ENCODE data around the gene DPM2.

DPM2 gene

DNA sequence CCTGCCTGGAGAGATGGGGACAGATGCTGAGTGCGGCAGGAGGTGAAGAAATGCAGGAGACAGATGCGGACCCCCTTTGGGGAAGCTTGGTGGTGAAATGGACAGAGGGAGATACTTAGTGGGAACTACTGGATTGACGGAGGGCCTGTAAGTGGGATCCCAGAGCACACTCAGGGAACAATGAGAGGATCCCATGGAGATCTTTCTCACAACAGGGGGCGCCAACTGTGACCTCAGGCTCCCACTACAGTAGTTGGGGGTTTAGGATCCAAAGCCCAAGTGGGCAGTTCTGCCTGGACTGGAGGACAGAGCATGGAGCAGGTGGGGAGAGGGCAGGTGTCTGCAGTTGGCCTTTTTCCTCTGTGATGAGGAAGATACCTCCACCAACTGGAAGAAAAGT lies 3.4 kb downstream of the DPM2 start:
- DNase-seq, result no peak

DNA sequence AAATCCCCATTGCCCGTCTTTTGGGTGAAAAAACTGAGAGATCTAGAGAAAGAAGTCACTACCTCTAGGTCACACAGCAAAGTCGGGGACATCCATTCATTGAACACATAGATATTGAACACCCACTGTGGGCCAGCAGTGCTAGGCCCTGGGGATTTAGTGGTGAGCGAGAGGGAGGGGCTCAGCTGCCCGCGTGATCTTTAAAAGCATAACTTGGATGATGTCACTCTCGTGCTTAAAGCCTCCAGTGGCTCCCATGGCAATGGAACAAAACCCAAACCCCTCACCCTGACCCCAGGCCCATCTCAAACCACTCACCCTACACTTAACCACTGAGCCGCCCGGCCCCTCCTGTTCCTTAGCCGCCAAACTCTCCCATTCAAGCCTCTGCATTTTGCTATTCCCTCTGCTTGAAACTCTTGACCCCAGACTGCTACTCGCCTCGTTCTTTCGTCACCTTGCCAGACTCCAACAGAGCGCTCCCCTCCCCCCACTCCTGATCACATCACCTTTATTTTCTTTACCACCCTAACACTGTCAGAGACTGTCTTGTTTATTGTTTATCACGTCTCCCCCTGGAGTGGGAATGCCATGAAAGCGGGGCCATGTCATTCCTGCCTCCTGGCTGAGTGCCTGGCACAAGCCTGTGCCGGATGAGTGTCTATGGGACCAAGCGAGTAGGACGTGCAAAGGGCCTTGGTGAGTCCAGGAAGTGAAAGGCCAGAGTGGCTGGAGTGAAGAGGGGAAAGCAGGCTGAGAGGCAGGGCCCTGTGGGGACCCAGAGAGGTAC lies 6.4 kb downstream of the DPM2 start:
- DNase-seq, result peak; percentile 65

DNA sequence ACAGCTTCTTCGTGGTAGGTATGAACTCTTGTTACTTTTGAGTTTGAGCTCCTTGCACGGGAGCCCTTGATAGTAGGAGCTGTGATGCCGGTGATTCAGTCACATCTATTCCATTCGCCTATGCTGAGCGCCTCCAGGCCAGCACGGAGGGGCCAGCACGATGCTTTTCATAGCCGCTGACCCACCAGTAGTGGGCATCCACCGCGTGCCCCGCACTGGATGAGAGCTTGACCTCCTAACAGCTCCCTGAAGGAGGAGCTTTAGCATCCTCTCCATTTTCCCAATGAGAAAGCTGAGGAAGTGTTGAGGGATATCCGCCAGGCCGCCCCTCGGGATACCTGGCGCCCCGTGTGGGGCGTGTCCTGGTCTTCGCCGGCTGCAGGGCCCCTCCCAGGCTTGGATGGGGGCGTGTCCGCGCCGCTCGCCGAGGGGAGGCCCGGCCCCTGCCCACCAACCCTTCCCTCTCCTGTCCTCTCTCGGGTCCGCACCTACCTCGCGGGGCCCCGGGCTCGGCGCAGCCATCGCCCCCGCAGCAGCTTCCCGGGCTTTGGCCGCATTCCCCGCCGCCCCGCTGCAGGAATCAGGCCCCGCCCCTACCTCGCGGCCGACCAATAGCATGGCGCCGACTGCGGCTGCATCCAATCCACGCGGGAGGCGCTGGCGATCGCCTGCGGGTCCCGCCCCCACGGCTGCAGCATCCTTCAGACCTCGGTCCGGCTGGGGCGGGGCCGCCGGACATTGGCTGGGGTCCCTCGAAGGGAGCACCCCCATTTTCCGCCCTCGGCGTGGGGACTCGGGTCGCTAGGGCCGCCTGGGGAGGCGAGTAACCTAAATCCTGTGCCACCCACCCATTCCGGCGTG lies 7.2 kb downstream of the DPM2 start, which contains the start of gene PIP5KL1:
PIP5KL1 (minus strand) TSS at position 547 of the 861 bp plus-strand sequence; CDS start at position 522, 25 bp downstream.
- peak; percentile 71 for DNase-seq

DNA sequence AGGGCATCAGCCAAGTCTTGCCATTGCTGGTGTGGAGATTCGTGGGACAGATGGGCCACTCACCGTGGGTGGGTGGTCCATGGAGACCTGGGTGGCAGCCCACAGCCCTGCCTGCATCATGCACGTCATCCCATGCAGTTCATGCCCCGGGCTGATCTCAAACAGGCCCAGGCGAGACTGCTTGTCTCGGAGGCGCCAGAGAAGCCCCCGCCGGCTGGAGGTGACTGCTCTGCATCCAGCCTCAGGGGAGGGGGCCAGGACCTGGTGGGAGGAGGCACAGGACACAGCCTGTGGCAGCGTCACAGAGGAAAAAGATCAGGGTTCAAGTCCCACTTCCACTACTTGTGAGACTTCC lies 8.1 kb downstream of the DPM2 start:
- no peak for DNase-seq

DNA sequence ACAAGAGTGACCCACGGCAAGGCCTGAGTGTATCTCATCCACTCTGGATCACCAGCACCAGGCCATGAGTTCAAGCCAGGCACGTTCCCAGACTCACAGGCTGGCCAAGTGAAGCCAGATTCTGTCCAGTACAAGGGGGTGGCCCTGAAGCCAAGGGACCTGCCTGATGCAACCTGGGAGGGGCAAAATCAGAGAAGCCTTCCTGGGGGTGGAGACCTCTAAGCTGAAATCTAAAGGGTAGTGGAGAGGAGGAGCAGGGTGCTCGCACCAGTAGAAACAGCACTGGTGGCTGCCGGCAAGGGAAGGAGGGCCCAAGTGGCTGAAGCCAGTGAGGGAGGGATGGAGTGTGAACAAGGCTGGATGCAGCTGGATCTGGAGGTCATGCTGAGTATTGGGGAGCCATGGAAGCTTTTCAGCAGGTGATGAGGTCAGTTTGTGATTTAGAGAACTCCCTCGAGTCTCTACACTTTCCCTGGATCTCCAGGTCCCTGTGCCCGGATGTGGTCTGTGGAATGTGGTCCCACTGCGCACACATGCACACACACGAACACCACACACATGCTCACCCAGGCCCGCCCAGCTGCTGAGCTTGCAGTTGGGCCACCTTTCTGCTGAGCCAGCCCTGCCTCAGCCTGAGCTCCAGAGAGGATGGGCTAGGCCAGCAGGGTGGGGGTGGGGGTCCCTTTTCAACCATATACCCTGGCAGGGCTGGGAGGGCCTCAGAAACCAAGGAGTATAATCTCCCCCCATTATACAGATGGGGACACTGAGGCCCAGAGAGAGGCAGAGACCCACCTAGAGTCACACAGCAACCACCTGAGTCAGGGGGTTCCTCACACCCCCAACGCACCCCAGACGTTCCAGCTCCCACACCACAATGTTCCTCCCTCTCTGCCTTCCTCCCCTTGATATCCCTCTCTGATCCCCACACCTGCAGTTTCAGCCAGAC lies 8.7 kb downstream of the DPM2 start:
- DNase-seq, result no peak

DNA sequence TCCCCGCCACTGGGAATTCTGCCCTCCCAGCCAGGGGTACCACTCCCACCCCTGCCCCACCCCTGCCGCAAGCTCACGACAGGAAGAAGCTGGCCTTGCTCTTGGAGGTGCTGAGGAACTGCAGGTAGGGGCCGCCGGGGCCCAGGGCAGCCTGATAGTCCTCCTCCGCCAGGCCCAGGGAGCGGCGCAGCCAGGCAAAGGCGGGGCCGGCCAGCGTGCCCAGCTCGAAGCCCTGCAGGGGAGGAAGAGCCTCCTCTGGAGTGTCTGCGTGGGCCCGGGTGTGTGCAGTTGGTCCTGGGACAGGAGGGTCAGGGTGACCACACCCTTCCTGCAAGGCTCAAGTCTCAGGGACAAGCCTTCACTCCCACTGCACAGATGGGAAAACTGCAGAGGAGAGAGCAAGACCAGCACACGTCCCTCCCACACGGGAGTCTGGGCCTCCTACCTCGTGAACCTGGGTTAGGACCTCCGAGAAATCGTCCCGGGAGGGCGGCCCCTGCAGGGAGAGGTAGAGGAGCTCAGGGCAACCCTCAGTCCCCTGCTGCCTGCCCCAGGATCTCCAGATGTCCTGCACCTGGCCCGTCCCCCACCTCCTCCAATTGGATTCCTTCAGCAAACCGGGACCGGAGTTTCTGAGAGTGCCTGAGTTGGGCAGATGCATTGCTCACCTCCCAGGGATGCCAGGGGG lies 9.5 kb downstream of the DPM2 start:
- no peak for DNase-seq

DNA sequence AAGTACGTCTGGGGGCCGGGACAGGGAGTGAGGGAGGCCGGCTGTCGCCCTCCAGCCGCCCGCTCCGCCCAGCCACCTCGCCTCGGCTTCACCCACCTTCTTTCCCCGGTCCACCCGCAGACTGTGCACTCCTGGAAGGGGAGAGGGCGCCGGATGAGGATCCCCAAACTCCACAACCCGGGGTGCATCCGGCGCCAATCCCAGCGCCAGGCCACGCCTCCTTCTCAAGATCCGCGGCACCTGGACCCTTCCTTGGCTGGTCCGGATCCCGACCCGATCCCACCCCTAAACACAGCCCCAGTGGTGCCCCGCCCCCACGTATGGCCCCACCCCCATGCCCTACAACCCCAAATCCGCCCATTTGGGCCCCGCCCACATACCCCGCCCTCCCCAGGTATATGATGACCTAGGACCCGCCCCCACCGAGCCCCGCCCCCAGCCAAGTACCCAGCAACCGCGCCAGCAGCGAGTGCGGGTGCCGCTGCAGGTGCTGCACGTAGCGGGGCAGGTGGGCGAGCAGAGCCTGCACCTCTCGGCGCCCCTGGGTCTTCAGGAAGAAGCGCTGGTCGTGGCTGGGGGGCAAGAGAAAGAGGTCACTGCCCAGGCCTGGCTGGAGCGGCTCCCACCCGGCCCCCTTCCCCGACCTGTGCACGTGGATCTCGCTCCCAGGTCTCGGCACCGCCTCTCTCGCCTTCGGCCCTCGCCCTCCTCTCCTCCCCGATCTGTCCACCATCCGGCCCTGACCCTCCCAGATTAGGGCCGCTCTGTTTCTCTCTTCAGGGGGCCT lies 10.3 kb downstream of the DPM2 start:
- DNase-seq, result no peak

DNA sequence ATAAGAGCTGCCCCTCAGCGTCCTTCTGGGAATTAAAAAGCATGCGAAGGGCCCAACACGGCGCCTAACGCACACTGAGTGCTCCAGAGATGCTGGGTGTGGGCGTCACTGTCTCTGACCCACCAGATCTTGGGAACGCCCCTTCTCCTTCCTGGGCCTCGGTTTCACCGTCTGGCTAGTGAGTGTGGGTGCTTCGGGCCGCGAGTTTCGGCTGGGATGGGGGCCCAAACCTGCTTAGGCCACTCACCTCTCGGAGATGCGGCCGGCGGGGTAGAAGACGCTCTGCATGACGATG lies 10.8 kb downstream of the DPM2 start:
- no peak for DNase-seq

DNA sequence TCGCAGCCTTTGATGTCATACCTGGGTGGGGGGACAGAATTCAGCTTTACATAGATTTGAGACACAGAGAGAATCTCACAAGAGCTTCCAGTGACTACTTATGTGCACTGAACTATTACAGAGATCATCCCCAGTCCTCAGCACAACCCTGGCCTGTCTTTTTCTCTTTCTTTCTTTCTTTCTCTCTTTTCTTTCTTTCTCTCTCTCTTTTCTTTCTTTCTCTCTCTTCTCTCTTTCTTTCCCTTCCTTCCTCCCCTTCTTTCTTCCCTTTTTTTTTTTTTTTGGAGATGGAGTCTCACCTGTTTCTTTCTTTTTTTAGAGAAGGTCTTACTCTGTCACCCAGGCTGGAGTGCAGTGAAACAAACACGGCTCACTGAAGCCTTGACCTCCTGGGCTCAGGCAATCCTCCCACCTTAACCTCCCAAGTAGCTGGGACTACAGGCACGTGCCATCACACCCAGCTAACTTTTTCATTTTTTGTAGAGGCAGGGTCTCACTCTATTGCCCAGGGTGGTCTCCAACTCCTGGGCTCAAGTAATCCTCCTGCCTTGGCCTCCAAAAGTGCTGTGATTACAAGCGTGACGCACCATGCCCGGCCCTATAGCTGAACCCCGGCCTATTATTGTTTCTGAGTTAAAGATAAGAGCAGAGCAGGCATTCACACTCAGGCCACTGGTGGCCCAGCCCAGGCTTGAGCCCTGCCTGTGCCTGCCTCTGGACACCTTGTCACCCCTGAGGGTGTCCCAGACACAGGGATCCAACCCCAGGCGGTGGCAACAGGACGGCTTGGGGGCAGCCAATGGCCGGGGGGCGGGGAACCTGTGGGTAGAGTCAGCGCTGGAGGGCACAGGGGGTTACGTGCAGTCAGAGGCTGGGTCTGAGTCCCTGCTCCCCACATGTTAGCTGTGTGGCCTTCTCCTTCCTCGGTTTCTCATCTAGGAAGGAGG lies 11.4 kb downstream of the DPM2 start:
- no peak for DNase-seq

DNA sequence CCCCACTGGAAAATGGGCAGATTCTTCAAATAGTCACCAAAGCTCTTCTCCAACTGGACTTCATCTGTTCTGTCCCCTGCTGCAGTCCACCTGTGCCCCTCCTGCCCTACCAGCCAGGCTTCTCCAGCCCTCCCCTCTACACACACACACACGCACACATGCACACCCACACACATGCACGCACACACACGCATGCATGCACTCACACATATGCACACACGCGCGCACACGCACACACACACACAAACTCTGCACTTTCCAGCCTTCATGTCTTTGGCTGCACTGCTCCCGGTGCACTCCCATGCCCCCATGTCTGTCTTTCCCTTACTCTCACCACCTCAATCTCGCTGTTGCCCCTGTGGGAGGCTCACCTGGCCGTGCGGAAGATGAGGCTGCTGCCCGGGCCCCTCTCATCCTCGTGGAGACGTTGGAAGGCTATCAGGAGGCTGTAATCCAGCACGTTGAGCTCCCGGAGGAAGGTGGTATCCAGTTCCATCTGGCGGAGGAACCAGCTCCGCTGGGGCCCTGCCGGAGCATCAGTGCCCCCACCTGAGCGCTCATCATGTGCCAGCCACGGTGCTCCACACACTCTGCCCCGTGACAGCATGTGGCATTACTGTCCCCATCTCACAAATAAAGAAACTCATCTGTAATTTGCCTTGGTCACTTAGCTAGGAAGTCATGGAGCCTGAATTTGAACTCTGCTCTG lies 12.8 kb downstream of the DPM2 start:
- DNase-seq, result no peak

DNA sequence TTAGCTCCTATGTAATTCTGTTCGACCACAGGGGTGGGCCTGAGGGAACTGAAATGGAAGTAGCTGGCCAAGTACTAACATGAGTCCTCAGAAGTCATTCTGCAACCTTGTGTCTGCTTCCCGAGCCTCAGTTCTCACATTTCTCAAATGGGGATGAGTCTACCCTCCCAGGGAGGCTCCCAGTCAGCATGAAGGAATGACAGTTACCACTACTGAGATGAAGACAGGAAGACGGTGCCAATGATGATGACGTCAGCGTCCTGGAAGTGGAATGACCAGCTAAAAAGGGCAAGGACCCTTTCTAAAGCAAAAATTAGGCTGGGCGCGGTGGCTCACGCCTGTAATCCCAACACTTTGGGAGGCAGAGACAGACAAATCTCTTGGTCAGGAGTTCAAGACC lies 13.9 kb downstream of the DPM2 start:
- DNase-seq, result peak; percentile 94

DNA sequence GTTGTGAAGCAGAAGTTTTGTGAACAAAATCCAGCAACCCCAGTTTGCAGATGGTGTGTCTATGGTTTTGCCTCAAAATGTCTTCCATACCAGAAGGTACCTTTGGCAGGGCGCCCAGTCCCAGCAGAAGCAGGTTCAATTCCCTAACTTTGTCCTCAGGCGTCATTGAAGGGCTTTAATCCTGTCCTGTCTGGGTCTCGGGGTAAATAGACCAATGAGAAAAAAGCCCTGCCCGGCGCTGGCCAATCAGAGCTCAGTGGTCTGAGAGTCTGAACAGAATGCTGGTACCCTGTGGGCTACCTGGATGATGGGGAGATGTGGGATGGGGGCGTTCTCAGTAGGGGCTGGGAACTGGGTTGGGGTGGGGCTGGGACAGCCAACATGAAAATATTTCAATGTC lies 14.6 kb downstream of the DPM2 start:
- no peak for DNase-seq

DNA sequence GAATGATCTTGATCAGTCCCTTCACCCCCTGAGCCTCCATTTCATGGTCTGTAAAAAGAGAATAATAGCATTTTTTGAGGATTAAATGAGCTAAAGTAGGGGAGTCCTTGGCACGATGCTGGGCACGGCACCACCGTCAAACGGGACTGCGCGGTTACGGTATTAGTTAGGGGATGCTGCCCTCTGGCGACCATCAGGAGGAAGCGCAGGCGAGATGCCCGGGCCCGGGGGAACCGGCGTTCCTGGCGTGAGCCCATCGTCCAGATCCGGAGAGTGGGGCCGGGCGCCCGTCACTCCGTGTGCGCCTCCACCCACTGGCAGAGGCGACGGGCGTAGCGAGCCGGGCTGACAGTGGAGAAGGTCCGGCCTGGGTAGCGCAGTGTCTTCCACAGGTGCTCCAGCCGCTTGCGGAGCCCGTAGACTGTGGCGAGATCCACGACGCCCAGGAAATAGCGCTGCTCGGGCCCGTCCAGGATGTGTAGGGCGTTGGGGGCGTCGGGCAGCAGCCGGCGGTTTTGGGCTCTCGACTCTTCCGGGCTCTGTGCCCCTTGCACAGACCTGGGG lies 16.0 kb downstream of the DPM2 start:
- DNase-seq, result peak; percentile 48

DNA sequence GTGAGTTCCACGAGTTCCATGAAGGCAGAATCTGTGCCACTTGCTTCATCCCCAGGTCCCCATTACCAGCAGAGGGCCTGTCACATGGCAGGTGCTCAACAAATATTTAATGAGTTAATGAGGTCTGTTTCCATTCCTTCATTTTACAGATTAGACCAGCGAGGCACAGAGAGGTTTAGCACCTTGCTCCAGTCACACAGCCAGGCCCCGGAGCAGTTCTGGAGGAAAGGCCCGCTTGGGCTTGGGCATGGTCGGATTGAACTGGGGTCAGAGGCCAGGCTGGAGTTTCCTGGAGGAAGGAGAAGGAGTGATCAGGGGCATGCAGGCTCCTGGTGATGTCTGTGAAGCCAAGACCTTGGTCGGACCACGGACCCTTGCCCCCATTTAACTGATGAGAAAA lies 16.9 kb downstream of the DPM2 start:
- no peak for DNase-seq

DNA sequence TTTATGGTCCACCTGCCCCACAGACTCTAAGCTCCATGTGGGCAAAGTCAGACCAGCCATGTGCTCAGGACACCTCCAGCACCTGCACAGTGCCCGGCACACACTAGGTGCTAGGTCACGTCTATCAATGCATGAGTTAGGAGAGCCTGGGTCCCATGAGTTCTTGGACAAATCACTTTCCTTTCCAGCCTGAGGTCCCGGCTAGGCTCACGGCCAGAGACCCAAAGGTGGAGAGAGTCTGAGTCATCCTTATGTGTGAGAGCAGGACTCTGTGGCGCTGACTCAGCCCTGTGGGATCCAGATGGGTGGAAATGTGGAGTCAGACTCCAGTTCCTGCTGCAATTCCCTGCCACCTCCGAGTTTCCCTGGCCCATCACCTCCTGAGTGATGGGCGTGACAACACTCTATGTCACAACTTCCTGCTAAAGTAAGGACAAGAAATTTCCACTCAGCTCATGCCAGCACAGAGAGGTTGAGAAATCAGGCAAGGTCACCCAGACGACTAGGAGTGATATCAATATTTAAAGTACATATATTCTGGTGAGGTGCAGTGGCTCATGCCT lies 18.3 kb downstream of the DPM2 start:
- peak; percentile 98 for DNase-seq

DNA sequence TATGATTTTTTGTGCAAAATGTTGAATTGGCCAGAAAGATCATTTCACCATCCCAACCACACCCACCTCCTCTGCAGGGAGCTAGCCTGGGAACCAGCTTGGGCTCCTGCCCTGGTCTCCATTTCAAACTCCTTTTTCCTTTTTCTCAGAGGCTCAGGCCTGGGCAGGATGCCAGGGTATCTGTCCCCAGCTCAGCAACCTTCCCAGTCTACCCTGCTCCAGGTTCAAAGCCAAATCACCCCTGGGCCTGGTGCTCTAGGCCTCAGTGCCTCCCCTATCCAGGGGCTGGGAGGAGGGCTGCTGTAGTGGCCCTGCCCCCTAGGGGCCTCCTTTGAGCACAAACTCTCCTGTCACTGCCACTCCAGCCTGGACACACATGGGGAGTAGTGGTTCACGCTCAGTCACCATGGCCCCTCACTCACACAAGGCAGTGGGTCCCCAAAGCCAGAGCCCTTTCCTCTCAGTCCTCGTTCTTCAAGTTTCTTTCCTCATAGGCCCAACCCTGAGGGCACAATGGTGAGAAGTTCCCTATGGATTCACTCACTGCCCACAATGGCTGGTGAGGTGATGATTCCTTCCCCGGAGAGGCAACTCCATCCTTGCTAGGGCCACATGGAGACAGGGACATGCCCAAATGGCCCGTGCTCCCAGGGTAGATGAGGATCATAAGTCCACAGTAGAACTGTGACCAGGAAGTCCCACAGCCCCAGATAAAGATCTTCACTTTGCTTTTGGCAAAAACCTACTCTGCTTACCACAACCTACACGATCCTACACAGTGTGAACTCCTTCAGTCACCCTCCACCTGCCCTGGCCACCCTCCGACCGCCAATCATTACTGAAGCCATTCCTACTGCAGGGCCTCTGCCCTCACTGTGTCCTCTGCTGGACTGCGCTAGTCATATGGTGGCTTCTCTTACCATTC lies 19.2 kb downstream of the DPM2 start:
- no peak for DNase-seq

DNA sequence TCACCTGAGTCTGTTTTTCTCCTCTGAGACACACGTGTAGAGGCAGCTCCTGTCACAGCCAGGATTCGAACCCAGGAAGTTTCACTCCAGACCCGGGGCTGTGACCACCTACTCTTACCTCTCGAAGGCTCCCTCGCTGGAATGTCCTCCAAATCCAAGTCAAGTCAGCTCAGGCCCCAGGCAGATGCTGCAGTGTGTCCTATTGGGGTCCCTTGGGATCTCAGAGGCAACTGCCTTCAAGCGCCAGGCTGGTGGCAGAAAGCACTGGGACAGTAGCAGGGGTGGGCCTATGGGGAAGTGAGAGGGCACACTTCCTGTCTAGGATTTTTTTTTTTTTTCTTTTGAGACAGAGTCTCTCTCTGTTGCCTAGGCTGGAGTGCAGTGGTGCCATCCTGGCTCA lies 20.1 kb downstream of the DPM2 start:
- DNase-seq, result no peak

All from fibroblast of skin of right quadriceps (primary cell).